ENCODE measurements around the gene PEX11G.

Gene PEX11G

DNA sequence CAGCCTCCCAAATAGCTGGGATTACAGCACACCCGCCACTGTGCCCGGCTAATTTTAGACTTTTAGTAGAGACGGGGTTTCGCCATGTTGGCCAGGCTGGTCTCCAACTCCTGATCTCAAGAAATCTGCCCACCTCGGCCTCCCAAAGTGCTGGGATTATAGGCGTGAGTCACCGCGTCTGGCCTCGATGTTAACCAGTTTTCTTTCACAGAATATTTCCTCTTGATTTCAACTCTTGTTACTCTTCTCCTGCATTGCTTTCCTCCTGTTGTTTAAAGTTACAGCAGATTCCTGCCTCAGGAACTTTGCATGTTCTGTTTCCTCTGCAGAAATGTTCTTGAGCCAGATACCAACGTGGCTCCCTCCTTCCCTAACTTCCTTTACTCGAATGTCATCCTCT is 3.7 kb upstream of the PEX11G start:
- DNase-seq, result no peak

DNA sequence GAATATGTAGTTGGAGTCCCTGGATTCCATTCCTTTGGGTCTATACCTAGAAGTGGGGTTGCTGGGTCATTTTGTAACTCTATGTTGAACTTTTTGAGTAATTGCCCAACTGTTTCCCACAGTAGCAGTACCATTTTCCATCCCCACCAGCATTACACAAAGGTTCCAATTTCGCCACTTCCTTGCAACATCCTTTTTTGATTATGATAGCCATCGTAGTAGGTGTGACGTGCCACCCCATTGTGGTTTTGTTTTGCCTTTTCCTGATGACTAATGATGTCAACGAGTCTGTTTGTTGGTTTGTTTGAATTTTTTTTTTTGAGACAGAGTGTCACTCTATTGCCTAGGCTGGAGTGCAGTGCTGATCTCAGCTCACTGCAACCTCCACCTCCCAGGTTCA is 3.3 kb upstream of the PEX11G start:
- DNase-seq, result no peak

GRCh38 chr19:7489609-7490044 is 792 bp upstream of the PEX11G start:
- no peak for DNase-seq

GRCh38 chr19:7486923-7487322 is 1.9 kb downstream of the PEX11G start:
- no peak for DNase-seq

DNA sequence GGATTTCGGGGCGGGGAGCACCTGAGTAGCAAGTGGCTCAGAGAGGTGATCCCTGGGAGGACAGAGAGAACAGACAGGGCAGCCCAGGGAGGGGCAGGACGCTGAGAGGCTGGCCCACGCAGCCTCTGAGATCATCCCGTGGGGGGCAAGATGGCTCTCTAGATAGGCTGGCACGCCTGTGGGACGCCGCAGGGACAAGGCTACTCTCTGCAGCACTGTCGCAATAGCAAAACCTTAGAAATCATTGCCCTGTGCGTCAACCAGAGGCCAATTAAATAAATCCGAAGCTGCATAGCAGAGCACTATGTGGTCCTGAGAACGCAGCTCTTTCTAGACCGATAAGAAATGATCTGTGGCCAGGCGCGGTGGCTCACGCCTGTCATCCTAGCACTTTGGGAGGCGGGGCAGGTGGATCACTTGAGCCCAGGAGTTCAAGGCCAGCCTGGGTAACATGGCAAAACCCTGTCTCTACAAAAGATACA is 5.1 kb downstream of the PEX11G start:
- no peak for DNase-seq

DNA sequence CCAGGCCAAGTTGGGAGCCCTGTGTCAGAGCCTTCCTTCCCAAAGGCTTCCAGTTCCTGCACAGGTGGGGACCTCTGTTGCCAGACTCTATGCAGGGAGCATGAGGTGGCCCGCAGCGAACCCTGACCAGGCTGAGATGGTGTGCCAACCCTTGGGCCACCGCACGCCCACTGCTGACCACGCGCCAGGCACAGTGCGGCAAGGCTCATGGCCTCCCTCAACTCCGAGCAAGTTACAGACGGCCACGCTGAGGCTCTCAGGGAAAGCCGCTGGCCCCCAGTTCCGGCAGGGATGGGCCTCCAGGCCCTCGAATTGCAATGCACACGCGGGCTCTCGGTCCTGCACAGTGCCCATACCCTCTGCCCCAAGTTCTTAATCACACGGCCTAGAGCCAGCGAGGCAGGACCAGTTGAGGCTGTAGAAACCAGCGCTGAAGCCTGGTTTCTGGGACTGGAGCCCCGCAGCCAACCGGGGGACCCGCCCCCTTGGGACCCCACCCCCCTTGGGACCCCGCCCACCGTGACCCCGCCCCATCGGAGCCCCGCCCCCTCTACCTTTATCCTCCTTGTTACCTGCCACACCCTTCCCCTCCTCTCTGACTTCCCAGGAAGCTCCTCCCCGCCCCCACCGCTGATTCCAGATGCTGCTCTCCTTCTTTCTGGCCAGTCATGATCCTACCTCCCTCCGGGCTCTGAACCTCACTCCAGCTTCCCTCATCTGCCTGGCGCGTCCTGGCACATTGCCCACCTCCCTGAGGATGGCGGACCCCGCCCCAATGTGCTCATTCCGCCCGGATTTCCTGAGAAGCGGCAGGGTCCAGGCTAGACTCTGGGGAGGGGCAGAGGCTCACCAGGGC is 6.0 kb downstream of the PEX11G start:
- no peak for DNase-seq

GRCh38 chr19:7480970-7481255 is 7.9 kb downstream of the PEX11G start:
- no peak for DNase-seq

DNA sequence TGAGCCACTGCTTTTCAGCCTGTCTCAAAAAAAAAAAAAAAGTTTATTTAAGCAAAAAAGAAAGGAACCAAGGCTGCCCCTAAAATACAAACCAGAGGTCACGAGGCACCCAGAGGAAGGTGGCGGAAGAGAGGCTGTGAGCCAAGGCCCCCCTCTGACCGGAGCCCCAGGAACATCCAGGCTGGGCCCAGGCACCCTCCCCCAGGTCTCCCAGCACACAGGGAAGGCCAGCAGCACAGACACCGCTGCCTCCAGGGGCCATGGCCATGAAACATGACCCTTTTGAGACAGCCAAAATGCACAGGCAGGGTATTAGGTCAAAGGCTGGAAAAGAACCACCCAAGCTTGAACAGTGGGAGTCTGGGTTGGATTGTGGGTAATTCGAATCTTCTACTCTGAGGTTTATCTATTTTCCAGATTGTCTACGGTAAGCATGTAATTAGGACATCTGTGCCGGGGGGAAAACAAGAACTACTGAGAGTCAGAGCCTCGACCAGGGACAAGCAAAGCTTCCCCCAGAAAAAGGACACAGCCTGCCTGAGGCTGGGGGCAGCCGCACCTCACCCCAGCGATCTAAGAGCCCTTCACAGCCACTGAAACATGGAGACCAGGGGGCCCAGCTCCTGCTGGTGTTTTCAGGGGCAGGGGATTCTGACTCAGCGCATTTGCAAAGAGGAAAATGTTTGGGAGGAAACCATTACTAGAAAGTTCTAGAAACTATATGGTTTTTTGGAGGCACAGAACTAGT is 8.4 kb downstream of the PEX11G start:
- DNase-seq, result no peak

DNA sequence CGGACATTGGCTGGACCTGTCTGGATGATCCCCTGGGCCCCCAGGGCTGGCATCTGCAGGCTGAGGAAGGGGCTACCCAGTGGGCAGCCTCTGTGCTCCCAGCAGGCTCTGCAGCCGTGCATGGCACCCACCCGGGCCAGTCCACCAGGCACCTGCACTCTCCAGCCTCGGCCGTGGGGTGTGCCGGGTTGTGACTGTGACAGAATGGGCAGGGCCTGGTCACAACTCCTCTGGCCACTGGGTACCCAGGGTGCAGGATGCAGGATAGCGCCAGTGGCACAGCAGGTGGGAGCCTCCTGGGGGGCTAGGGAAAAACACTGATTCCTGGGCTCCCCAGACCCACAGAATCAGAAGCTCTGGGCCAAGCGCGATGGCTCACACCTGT is 10.0 kb downstream of the PEX11G start:
- no peak for DNase-seq

DNA sequence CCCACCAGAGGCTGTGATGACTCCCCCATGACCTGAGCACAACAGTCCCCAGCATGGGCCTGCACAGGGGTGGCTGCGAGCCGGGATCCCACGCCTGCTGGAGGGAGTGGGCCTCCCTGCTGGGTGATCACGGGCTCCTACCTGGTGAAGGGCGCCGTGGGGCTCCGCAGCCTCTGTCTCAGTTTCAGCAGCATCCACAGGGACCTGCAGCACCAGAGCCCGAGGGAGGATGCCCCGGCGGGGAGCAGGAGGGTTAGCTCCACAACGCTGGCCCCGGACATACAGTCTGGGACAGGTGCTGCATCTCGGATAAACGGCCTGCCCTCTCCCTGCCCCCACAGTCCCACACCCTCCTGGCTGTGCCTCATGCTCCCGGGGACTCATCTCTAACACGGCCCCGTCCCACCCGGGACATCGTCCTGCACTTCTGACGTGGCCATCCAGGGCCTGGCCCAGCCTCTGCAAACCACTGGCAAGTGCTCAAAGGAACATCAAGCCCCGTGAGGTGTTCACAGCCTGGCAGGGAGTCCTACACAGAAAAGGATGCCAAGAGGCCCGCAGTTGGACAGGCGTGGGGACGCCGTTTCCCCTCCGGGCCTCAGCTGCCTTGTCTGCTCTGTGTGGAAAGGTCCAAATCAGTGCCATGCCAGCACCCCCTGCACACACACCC is 10.5 kb downstream of the PEX11G start:
- DNase-seq, result no peak

DNA sequence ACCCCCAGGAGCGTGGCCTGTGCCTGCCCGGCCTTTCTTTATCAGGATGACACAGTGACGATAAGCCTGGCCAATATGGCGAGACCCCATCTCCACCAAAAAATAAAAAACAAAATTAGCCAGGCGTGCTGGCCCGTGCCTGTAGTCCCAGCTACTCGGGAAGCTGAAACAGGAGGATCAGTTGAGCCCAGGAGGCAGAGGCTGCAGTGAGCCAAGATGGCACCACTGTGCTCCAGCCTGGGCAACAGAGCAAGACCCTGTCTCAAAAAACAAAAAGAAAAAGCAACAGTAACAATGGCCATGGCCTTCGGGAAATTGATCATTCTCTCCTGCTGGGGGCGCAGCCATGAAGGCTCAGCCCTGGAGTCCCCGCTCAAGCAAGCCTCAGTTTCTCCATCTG is 11.1 kb downstream of the PEX11G start:
- DNase-seq, result no peak

DNA sequence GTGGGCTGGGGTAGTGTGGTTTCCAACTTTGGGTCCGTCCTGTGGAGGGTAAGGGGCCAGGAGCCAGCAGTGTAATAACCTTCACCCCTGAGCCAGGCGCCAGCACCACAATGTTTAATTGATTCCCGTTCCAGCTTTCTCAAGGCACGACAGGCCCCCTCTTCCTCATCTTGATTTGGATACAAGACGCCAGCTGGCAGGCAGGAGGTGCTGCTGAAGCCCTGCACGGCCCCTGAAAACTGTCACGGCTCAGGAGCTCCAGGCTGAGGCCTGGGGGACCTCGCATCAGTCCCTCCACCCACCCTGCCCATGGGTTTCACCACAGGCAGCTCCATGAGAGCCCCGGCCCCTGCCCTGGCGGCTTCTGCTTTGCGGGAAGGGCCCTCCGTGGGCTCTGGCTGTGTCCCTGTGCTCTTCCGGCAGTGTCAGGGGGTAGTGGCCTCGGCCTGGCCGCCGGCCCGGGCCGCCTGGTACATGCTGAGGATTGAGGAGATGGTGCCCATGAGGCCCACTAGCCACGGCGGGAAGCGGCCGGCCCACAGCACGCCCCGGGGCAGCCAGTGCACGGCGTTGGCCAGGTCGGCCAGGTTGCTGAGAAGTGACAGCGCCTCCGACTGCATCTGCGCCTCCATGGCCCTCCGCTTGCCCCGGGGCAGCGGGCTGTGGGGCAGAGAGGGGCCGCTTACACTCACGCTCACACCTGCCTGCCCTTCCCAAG is 11.9 kb downstream of the PEX11G start:
- DNase-seq, result no peak

DNA sequence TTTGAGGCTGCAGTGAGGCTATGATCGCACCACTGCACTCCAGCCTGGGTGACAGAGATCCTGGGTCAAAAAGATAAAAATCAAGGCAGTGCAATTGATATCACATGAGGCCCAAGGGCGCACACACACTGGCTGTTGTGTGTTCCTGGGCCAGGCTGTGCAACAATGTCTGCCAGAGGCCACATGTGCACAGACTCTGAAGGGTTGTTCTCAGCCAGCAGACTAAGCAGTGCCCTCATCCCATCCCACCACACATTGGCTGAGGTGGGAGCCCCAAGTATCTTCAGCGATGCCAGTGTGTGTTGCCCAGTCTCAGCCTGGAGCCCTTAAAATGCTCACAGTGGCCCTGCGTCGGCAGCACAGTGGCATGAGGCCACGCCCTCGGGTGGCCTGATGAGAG is 12.6 kb downstream of the PEX11G start:
- DNase-seq, result no peak

GRCh38 chr19:7475665-7476064 is 13.2 kb downstream of the PEX11G start:
- no peak for DNase-seq

- no peak for DNase-seq
Observed at GRCh38 chr19:7471696-7472615, 16.9 kb downstream of the PEX11G start.

DNA sequence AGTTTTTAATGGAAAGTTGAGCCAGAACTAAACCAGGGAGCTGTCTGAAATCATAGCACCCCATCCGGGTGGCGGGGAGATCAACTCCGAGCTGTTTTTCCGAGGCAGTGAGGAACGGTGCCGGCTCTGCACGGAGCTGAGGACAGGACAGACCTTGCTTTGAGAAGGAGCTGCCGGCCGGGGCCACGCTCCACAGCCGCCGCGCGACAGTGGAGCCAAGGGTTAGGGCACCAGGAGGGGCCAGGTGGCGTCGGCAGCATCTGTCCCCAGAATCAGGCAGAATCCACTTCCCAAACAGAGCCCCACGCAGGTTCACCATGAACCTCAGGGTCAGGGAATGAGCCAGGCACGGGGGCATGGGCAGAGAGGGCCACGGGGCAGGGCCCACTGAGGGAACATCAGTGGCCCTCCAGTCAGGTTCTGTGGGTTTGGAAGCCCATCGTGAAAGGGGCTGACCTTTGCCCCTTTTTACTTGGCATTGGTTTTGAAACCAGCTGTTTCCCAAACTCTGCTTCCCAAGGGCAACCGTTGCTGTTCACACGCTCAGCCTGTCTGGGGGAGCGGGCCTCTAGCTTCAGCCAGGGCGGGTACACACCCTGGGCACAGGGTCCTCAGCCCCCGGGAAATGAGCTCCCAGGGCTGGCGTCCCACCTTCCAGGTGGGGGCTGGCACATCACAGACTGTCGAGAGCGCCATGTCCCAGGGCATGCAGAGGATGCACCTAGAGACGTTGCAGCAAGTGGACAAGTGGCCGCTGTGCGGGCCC is 18.1 kb downstream of the PEX11G start:
- DNase-seq, result no peak

DNA sequence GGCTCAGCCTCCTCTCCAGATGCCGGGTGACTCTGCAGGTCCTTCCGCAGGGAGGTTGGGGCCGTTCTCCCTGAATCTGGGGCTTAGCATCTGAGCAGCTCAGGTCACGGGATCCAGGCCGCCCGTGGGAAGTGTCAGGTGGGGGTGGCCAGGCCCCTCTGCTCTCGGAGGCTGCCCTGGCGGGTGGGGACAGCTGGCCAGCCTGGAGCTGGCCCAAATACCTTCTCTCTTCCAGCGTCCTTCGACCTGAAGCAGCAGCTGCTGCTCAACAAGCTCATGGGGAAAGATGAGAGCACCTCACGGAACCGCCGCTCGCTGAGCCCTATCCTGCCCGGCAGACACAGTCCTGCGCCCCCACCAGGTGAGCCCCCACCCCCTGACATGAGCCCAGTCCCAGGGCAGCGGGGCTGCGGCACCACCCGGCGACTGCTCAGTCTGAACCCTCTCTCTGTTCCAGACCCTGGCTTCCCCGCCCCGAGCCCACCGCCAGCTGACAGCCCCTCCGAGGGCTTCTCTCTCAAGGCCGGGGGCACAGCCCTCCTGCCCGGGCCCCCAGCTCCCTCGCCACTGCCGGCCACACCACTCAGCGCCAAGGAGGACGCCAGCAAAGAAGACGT is 19.1 kb downstream of the PEX11G start:
- DNase-seq, result no peak

DNA sequence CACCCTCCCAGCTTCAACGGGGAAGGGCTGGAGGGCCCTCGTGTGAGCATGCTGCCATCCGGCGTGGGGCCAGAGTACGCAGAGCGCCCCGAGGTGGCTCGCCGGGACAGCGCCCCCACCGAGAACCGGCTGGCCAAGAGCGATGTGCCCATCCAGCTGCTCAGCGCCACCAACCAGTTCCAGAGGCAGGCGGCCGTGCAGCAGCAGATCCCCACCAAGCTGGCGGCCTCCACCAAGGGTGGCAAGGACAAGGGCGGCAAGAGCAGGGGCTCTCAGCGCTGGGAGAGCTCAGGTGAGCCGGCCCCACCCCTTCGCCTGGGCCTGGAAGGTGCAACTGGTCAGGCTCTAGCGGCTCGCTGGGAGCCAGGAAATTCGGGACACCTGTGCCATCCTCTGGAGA is 20.0 kb downstream of the PEX11G start:
- no peak for DNase-seq

DNA sequence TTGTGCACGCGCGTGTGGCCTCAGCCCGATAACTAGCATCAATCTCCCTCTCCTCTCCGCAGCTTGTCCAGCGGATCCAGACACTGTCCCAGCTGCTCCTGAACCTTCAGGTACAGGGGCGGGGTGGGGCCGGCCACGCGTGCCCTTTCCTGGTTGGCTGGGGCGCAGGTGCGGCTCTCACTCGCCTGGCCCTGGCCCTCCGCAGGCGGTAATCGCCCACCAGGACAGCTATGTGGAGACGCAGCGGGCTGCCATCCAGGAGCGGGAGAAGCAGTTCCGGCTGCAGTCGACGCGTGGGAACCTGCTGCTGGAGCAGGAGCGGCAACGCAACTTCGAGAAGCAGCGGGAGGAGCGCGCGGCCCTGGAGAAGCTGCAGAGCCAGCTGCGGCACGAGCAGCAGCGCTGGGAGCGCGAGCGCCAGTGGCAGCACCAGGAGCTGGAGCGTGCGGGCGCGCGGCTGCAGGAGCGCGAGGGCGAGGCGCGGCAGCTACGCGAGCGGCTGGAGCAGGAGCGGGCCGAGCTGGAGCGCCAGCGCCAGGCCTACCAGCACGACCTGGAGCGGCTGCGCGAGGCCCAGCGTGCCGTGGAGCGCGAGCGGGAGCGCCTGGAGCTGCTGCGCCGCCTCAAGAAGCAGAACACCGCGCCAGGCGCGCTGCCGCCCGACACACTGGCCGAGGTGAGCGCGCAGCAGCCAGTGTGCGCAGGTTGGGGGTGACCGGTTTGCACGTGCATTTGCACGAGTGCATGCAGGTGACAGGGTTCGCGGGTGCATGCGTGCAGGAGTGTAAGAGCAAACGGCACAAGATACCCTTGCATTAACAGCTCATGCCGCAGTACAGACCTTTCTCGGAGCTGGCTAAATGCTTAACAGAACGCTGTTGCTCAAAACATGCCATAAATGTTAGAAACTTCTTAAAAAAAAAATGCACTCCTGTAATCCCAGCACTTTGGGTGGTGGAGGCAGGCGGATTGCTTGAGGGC is 21.5 kb downstream of the PEX11G start:
- DNase-seq, result no peak

GRCh38 chr19:7463575-7463974 is 25.3 kb downstream of the PEX11G start:
- no peak for DNase-seq

All from retina (tissue), 1 donor.